ENCODE data around the gene FXYD7. TPM values are rescaled to one million over a fixed set of nuclear protein-coding genes. Genes with fewer than 3 reads are reported as not detected.

The FXYD7 gene
- total RNA-seq, 1 donor, result 1.4 TPM

DNA sequence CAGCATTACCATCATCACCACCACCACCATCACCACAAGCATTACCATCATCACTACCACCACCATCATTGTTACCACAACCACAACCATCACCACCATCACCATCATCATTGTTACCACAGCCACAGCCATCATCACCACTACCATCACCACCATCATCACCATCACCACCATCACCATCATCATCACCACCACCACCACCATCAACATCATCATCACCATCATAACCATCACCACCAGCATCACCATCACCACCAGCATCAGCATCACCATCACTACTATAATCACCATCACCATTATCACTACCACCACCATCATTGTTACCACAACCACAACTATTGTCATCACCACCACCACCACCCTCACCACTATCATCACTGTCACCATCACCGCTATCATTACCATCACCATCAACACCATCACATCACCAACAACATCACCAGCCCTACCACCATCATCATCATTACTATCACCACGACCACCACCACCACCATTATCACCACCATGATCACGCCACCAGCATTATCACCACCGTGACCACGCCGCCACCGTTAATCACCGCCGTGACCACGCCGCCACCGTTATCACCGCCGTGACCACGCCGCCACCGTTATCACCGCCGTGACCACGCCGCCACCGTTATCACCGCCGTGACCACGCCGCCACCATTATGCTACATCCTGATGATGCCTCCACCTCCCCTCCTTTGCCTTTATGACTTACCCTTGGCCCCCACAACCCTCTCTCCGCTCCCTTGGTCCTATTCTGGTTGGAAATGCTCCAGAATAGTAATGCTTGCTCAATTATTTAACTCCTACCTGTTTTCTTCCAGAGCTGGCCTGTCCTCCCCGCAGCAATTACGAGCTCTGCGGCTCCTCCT lies 37.4 kb upstream of the FXYD7 start:
- H3K9me3 ChIP-seq (ENCODE audit: low read depth, low read length), result no peaks in the 10 kb centered on the region
- no peaks in the 10 kb centered on the region for H3K27me3 ChIP-seq (ENCODE audit: insufficient read depth, low read length)
- no peak overlapping the region for H3K4me3 ChIP-seq (ENCODE audit: low read length)
- no peaks in the 10 kb centered on the region for H3K4me1 ChIP-seq (ENCODE audit: insufficient read depth, low read length)

DNA sequence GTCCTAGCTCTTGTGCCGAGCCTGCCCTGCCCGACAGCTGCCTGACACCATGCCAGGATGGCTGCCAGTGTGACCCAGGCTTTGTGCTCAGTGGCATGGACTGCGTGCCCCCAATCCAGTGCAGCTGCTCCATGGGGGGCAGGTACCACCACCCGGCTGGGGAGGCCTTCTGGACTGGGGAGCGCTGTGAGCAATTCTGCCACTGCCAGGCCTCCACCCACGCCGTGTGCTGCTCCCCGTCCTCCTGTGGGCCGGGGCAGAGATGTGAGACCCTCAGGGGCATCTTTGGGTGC lies 36.8 kb upstream of the FXYD7 start:
- Histone ChIP-seq H3K4me3 (ENCODE audit: low read length) (no peak overlapping the region), H3K4me1 (ENCODE audit: insufficient read depth, low read length) (no peaks in the 10 kb centered on the region), H3K9me3 (ENCODE audit: low read depth, low read length) (no peaks in the 10 kb centered on the region), H3K27me3 (ENCODE audit: insufficient read depth, low read length) (no peaks in the 10 kb centered on the region)

DNA sequence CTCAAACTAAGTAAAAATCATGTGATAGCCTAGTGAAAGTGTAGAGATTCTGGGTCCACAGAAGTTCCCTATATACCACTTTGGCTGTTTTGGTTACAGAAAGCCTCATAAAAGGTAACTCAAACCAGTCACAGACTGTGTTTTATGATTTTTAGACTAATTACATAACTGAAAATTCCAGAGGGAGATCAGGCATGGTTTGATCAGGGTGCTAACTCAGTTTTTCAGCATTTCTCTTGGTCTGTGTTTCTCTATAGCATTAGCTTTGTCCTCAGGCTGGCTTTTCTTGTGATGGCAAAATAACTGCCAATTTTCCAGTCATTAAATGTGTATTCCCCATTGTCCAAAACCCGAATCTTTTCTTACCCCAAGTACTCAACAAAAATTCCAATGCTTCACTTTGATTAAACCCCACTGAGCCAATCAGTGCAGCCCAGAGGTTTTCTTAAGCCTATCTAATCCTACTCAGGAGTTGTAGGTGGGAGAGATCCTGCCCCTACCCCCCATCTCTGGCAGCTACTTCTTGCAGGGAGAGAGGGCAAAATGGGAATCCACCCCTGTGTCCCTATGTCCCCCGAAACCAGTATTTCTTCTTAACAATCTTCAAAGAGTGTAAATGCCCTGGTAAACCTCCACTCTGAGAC lies 36.0 kb upstream of the FXYD7 start:
- Histone ChIP-seq H3K4me3 (ENCODE audit: low read length) (no peak overlapping the region), H3K9me3 (ENCODE audit: low read depth, low read length) (no peaks in the 10 kb centered on the region), H3K27me3 (ENCODE audit: insufficient read depth, low read length) (no peaks in the 10 kb centered on the region), H3K4me1 (ENCODE audit: insufficient read depth, low read length) (no peaks in the 10 kb centered on the region)

DNA sequence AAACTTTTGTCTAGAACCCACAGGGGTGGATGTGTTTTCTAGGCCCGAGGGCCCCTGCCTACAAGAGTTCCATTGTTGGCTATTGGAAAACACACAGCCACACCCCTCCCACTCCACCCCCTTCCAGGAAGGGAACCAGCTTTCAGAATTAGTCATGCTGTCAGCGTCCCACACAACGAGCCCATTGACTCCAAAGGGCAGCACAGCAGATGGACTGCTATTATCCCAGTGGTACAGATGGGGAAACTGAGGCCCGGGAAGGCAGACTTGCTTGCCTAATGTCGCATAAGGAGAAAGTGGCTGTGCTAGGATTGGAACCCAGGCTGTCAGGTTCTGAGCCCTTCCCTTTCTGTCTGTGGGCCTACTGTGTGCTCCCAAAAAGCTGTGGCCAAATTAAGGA lies 35.5 kb upstream of the FXYD7 start:
- no peaks in the 10 kb centered on the region for H3K9me3 ChIP-seq (ENCODE audit: low read depth, low read length)
- no peak overlapping the region for H3K4me3 ChIP-seq (ENCODE audit: low read length)
- no peaks in the 10 kb centered on the region for H3K27me3 ChIP-seq (ENCODE audit: insufficient read depth, low read length)
- no peaks in the 10 kb centered on the region for H3K4me1 ChIP-seq (ENCODE audit: insufficient read depth, low read length)

DNA sequence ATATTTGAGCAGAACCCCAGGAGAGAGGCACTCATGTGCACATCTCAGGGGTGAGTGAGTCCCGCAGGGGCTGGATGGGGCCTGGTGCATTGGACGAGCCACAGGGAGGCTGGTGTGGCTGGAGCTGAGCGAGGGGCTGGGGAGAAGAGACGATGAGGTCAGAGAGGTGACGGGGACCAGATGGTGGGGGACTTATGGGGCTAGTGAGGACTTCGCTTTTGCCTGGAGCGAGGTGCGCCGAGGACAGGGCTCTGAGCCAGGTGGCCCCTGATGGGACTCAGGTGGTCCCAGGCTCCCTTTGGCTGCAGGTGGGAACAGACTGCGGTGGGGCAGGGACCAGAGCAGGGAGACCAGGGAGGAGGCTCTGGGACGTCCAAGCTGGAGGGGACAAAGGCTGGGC lies 34.3 kb upstream of the FXYD7 start:
- Histone ChIP-seq H3K4me1 (ENCODE audit: insufficient read depth, low read length) (no peaks in the 10 kb centered on the region), H3K27me3 (ENCODE audit: insufficient read depth, low read length) (no peaks in the 10 kb centered on the region), H3K4me3 (ENCODE audit: low read length) (no peak overlapping the region), H3K9me3 (ENCODE audit: low read depth, low read length) (no peaks in the 10 kb centered on the region)

DNA sequence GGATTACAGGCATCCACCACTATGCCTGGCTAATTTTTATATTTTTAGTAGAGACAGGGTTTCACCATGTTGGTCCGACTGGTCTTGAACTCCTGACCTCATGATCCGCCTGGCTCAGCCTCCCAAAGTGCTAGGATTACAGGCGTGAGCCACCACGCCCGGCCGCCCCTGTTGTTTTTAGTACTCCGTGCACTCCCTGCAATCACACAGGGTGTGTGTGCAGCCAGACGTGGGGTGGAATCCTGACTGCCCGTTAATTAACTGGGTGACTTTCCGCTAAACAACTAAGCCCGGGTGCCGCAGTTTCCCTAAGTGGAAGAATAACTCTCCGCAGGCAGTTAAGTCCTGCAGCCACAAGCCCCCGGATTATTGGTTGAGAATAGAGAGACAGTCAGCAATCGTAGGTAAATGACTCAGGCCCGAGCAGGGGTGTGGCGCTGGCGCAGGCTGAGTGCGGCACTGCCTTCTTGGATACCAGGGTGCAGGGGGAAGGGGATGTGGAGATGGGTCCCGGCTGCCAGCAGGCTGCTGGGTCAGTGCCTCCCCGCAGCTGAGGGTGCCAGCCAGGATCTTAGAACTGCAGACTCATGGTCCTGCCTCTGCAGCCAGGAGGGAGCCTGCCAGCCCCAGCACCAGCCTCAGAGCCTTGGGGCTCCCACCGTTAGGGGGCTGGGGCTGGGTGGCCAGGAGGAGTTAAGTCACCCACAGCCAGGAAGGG lies 33.5 kb upstream of the FXYD7 start:
- no peaks in the 10 kb centered on the region for H3K27me3 ChIP-seq (ENCODE audit: insufficient read depth, low read length)
- peaks cover 3% of the 10 kb centered on the region for H3K4me1 ChIP-seq (ENCODE audit: insufficient read depth, low read length)
- H3K4me3 ChIP-seq (ENCODE audit: low read length), result no peak overlapping the region
- H3K9me3 ChIP-seq (ENCODE audit: low read depth, low read length), result no peaks in the 10 kb centered on the region

DNA sequence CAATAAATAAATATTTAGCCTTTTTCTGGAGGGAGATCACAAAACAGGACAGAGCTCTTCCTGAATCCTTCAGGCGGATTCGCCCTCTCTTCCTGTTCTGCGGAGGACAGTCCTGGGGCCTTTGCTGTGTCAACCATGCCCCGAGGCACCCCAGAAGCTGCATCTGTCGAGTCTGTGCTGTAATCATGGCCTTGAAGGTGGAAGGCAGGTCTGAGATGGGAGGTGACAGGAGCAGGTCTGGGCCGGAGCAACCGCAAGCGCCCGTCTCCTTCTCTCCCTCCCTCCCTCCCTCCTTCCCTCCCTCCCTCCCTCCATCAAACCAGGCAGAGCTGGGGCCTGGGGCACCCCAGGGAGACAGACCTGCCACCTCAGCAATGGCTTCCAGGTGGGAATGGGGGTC lies 32.1 kb upstream of the FXYD7 start:
- H3K4me3 ChIP-seq (ENCODE audit: low read length), result no peak overlapping the region
- peaks cover 8% of the 10 kb centered on the region for H3K4me1 ChIP-seq (ENCODE audit: insufficient read depth, low read length)
- no peaks in the 10 kb centered on the region for H3K9me3 ChIP-seq (ENCODE audit: low read depth, low read length)
- no peaks in the 10 kb centered on the region for H3K27me3 ChIP-seq (ENCODE audit: insufficient read depth, low read length)

DNA sequence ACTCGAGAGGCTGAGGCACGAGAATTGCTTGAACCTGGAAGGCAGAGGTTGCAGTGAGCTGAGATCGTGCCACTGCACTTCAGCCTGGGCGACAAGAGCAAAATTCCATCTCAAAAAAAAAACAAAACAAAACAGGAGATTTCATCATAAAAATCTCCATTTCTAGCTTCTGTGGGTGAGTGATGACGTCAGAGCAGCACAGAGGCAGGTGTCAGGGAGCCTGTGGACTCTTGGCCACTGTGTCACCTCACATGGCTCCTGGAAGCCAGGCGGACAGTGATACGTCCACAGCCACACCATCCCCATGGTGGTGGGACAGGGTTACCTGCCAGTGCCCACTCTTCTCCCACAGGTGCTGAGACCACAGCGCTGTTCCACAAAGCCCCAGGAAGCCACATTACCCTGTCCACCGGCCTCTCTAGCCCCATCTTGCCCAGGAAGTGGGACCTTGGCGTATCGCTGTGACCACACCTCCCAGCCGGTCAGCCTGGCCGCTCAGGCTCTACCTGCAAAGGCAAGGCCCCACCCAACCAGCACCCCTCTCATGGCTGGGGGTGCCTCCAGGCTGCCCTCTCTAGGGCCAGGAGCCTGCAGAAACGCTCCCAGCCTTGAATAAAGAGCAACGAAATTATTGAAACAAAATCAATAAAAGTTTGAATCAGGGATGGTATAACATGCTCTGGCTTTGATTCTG lies 29.9 kb upstream of the FXYD7 start:
- Histone ChIP-seq H3K9me3 (ENCODE audit: low read depth, low read length) (no peaks in the 10 kb centered on the region), H3K27me3 (ENCODE audit: insufficient read depth, low read length) (no peaks in the 10 kb centered on the region), H3K4me1 (ENCODE audit: insufficient read depth, low read length) (peaks cover 8% of the 10 kb centered on the region), H3K4me3 (ENCODE audit: low read length) (no peak overlapping the region)

DNA sequence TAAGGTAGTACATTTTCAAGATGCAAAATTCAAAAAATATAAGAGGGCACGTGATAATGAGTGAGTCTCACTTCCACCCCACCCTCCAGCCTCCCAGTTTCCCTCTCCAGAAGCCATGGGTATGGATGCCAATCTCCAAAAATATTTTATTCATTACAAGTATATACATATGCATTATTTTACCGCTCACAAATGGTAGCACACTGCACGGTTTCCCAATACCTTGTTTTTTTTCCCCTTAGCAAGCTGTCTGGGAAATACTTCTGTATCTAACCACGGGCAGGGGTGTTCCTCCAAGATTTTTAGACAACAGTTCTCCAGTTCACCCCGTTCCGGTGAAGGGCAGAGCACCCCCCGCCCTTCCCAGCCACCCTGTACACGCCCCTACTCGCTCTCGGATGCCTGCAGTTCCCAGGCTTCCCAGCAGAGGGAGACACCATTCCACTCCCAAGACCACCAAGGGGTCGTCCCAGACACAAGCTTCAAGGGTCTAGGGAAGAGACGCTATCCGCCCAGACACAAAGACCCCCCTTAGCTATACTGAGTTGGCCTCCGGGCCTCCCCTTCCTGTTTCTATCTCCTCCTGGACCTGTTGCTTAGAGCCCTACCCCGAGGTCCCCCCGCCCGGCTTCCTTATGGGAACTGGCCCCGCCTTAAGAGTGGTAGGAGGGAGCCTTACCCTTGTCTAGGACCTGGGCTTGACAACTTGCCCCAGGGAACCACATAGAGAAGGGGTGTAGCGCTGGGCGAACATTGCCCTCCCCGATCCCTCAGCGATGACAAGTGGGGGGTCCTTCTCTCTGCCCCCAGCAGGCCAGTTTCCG lies 28.5 kb upstream of the FXYD7 start:
- Histone ChIP-seq H3K27me3 (ENCODE audit: insufficient read depth, low read length) (no peaks in the 10 kb centered on the region), H3K4me3 (ENCODE audit: low read length) (no peak overlapping the region), H3K4me1 (ENCODE audit: insufficient read depth, low read length) (peaks cover 8% of the 10 kb centered on the region)

DNA sequence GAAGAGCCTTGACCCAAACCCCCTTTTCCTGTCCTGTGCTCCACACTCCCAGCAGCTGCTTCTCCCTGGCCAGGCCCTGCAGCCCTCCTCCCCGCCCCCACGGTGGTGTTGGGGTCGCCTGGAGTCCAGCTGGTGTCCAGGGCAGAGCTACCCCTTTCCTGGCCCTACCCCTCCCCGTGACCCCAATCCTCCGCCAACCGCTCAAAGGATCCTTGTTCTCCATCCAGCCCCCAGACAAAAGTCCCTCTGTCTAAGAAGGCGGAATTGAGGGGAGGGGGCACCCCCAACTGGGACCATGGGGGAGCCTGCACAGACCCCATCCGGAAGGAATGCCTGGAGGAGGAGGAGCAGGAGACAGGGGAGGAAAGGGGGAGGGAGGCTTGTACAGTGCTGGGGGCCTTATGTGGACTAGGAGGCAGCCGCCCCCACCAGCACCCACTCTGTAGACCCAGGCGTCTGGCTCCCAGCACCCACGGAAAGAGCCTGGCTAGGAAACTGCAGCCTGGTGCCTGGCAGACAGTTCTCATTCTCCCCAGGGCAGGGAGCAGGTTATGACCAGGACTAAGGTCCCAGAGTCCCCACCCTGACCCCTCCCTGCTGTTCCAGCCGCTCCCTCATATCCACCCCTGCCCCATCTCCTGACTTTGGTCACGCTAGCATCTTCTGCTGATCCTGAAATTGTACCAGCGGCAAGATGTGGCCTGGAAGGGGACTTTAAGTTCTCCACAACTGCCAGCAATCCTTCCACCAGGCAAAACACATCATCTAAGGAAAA lies 27.7 kb upstream of the FXYD7 start, which contains the start of gene FXYD3:
FXYD3 (plus strand) TSS at position 647 of the 775 bp plus-strand sequence. CDS start 3,554 bp downstream, outside the sequence.
- no peaks in the 10 kb centered on the region for H3K27me3 ChIP-seq (ENCODE audit: insufficient read depth, low read length)
- H3K4me1 ChIP-seq (ENCODE audit: insufficient read depth, low read length), result peaks cover 15% of the 10 kb centered on the region
- no peaks in the 10 kb centered on the region for H3K9me3 ChIP-seq (ENCODE audit: low read depth, low read length)
- no peak within 1 kb of the TSS for H3K4me3 ChIP-seq (ENCODE audit: low read length)

More for the DNA sequence above, 28.5 kb upstream of the FXYD7 start:
- H3K9me3 ChIP-seq (ENCODE audit: low read depth, low read length), result no peaks in the 10 kb centered on the region

DNA sequence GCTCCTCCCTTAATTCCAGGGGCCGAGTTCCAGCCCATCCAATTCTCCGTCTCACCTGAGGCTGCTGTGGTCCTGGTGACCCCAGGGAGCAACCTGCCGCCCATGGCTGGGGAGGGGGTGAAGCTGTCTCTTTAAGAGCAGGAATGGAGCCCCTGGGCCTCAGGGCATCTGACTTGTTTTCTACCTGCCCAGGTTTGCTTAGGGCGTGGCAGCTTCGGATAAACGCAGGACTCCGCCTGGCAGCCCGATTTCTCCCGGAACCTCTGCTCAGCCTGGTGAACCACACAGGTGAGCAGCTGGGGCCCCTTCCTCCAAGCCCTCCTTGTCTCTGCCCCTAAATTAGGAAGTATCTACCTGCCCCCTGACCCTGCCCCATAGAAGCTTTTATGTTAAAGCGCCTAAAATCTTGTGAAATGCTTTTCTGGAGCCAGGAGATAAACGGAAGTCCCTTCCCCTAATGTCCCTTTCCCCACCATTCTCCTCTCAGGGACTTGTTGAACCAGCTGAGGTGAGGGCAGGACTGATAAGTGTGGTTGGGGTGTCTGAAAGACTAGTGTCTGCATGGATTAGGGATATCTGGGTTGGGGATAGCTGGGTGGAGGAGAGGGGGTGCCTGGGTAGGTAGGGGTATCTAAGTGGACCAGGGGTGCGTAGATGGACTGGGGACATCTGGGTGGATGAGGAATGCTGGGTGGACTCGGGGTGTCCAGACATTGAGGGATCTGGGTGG lies 26.8 kb upstream of the FXYD7 start:
- Histone ChIP-seq H3K9me3 (ENCODE audit: low read depth, low read length) (no peaks in the 10 kb centered on the region), H3K4me1 (ENCODE audit: insufficient read depth, low read length) (peaks cover 16% of the 10 kb centered on the region), H3K4me3 (ENCODE audit: low read length) (no peak overlapping the region), H3K27me3 (ENCODE audit: insufficient read depth, low read length) (no peaks in the 10 kb centered on the region)

DNA sequence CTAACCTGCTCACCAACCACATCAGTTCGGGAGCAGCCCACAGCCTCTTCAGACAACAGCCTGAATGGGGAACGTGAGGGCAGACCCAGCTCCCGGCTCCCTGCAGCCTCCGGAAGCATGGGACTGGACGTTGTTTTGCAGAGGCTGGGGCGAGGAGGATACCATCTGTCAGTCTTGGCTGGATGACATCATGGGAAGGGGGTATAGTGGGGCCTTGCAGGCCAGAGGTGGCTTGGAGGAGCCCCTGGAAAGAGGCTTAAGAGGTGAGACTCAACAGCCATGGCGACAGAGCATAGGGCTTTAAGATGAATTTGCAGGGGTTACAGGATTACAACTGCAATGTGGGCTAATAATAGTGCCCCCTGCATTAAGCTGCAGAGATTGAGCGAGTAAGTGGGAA lies 25.9 kb upstream of the FXYD7 start:
- Histone ChIP-seq H3K9me3 (ENCODE audit: low read depth, low read length) (no peaks in the 10 kb centered on the region), H3K4me3 (ENCODE audit: low read length) (no peak overlapping the region), H3K27me3 (ENCODE audit: insufficient read depth, low read length) (no peaks in the 10 kb centered on the region), H3K4me1 (ENCODE audit: insufficient read depth, low read length) (peaks cover 16% of the 10 kb centered on the region)

DNA sequence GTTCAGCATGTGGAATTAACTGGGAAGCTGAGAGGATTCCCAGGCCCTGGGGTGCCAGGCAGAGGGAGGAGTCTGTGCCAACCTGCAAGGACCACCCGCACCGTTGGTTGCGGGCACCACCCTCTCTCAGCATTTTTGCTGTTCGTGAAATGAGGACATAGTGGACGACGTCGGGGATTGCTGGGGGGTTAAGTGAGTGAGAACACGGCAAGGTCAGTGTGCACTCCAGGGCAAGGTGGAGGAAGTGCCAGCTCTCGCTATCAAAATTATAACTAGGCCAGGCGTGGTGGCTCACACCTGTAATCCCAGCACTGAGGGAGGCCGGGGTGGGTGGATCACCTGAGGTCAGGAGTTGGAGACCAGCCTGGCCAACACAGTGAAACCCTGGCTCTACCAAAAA lies 25.3 kb upstream of the FXYD7 start:
- H3K4me3 ChIP-seq (ENCODE audit: low read length), result no peak overlapping the region
- peaks cover 16% of the 10 kb centered on the region for H3K4me1 ChIP-seq (ENCODE audit: insufficient read depth, low read length)
- no peaks in the 10 kb centered on the region for H3K9me3 ChIP-seq (ENCODE audit: low read depth, low read length)
- no peaks in the 10 kb centered on the region for H3K27me3 ChIP-seq (ENCODE audit: insufficient read depth, low read length)

Data from mononuclear cell (primary cell).